HepG2 (cell line): ENCODE measurements around the gene LINGO3. TPM values are rescaled to one million over a fixed set of nuclear protein-coding genes. Genes with fewer than 3 reads are reported as not detected.

Experiments used
- ATAC-seq: fragments of 200-7000 bp; cut with Tn5 transposase; 3 replicates; pipeline ENCODE4 v1.9.1; 2020; ENCODE audit warnings: mild to moderate bottlenecking, moderate library complexity
- BruUV-seq: library from RNA; stranded (reverse); fragments of 400-500 nt; replicated peaks from 2 replicates; lab custom pipeline; 2021; lab: Mats Ljungman, UMichigan
- CTCF ChIA-PET: fragments of 300-600 bp; formaldehyde crosslinking; extraction: SDS; loops from one replicate; lab custom pipeline; 2021; ENCODE audit warnings: low total read pairs, inconsistent platforms, low intra/inter-chr PET ratio; lab: Yijun Ruan, JAX
- POLR2A ChIA-PET: fragments of 350-600 bp; sonication (Branson Sonifier 250); formaldehyde crosslinking; loops from one replicate; lab custom pipeline; 2020; ENCODE audit warnings: antibody characterized with exemption, inconsistent platforms; lab: Yijun Ruan, JAX
- DNase-seq: peaks from one replicate; pipeline ENCODE4 v3.0.0-alpha.2; 2015; ENCODE audit warnings: low spot score
- FAIRE-seq: peaks from 3 replicates; lab custom pipeline; 2011; peaks lifted over from hg19 to GRCh38; lab: Jason Lieb, UNC
- H2AFZ ChIP-seq: one replicate; pipeline ENCODE4 v1.6.1; 2011; ENCODE audit warnings: low read length, inconsistent platforms
- H3K27ac ChIP-seq: fragments of 300-600 bp; 3 replicates; pipeline ENCODE4 v1.8.0; 2011; ENCODE audit warnings: mixed run types, mild to moderate bottlenecking, mixed read lengths, low read length, inconsistent platforms; ENCODE audit not compliant: insufficient read depth; ENCODE audit errors: extremely low read length
- H3K27me3 ChIP-seq, 2 experiments: fragments of 200-600 bp in 1 of 2; 2 replicates in 1 of 2; 3 replicates in 1 of 2; pipeline versions ENCODE4 v1.6.0 to v1.8.0; 2011; ENCODE audit warnings: low read length in 2 of 2, mild to moderate bottlenecking in 2 of 2, moderate library complexity in 2 of 2, inconsistent platforms in 1 of 2; ENCODE audit not compliant: insufficient read depth in 2 of 2, control insufficient read depth in 1 of 2
- H3K36me3 ChIP-seq, 2 experiments: fragments of 200-600 bp in 1 of 2; replicated peaks in 1 of 2; 2 replicates in 1 of 2; 3 replicates in 1 of 2; pipeline versions ENCODE4 v1.5.1 to v1.8.0; 2011; ENCODE audit warnings: low read length in 2 of 2, inconsistent platforms in 1 of 2; ENCODE audit not compliant: insufficient read depth in 2 of 2, control insufficient read depth in 1 of 2
- H3K4me1 ChIP-seq: 2 replicates; pipeline ENCODE4 v1.5.1; 2012; ENCODE audit warnings: low read length, inconsistent platforms; ENCODE audit not compliant: insufficient read depth
- H3K4me2 ChIP-seq: 2 replicates; pipeline ENCODE4 v1.6.0; 2011; ENCODE audit warnings: low read depth, low read length, inconsistent platforms
- H3K4me3 ChIP-seq, 3 experiments: fragments of 200-600 bp in 1 of 3; sonication (generic), shearing (Covaris generic) in 1 of 3; replicated peaks in 1 of 3; 2 replicates each; pipeline ENCODE4 v1.5.1; 2011 to 2016; ENCODE audit warnings: low read length in 3 of 3, inconsistent platforms in 2 of 3, low read depth in 2 of 3, mild to moderate bottlenecking in 2 of 3, control low read depth in 1 of 3, mixed read lengths in 1 of 3; ENCODE audit not compliant: insufficient read depth in 1 of 3
- H3K79me2 ChIP-seq: one replicate; pipeline ENCODE4 v1.6.1; 2011; ENCODE audit warnings: low read length, inconsistent platforms; ENCODE audit not compliant: insufficient read depth
- H3K9ac ChIP-seq: 2 replicates; pipeline ENCODE4 v1.6.0; 2011; ENCODE audit warnings: mild to moderate bottlenecking, low read depth, low read length, inconsistent platforms; ENCODE audit not compliant: insufficient read depth
- H3K9me3 ChIP-seq: 2 replicates; pipeline ENCODE4 v1.5.1; 2012; ENCODE audit warnings: mild to moderate bottlenecking, low read length
- H4K20me1 ChIP-seq: 2 replicates; pipeline ENCODE4 v1.6.0; 2011; ENCODE audit warnings: inconsistent platforms, mild to moderate bottlenecking, low read length, moderate library complexity; ENCODE audit not compliant: insufficient read depth
- EED ChIP-seq: sonication (generic); formaldehyde crosslinking; IDR thresholded peaks from 2 replicates; pipeline ENCODE4 v1.5.0; 2020; ENCODE audit warnings: mild to moderate bottlenecking, missing genetic modification reagents
- FOXK1 ChIP-seq: sonication (generic); formaldehyde crosslinking; IDR thresholded peaks from 2 replicates; pipeline ENCODE4 v1.4.0; 2020; ENCODE audit warnings: low read depth, missing genetic modification reagents, borderline replicate concordance
- HNF4A ChIP-seq: sonication (generic); formaldehyde crosslinking; IDR thresholded peaks from 2 replicates; pipeline ENCODE4 v1.4.0; 2020; ENCODE audit warnings: missing genetic modification reagents
- KDM5A ChIP-seq: fragments of 200-600 bp; sonication (generic); IDR thresholded peaks from 2 replicates; pipeline ENCODE4 v1.7.0; 2018; ENCODE audit warnings: antibody characterized with exemption, mild to moderate bottlenecking, low read length, borderline replicate concordance
- NFE2L2 ChIP-seq: fragments of 150-350 bp; IDR thresholded peaks from 2 replicates; pipeline ENCODE4 v1.6.1; 2014; ENCODE audit warnings: low read length
- NKX3-1 ChIP-seq: sonication (generic); formaldehyde crosslinking; IDR thresholded peaks from 2 replicates; pipeline ENCODE4 v1.5.0; 2020; ENCODE audit warnings: missing genetic modification reagents
- PAWR ChIP-seq: sonication (generic); formaldehyde crosslinking; IDR thresholded peaks from 2 replicates; pipeline ENCODE4 v1.4.0; 2020; ENCODE audit warnings: missing genetic modification reagents, mild to moderate bottlenecking, borderline replicate concordance
- PHB2 ChIP-seq: fragments of 450-650 bp; IDR thresholded peaks from 2 replicates; pipeline ENCODE4 v1.6.1; 2018; ENCODE audit not compliant: partially characterized antibody
- PRMT3 ChIP-seq: sonication (generic); formaldehyde crosslinking; IDR thresholded peaks from 2 replicates; pipeline ENCODE4 v1.8.1; 2022; ENCODE audit warnings: low read depth, mild to moderate bottlenecking, moderate library complexity, missing genetic modification reagents, borderline replicate concordance
- SMYD3 ChIP-seq: sonication (generic); formaldehyde crosslinking; IDR thresholded peaks from 2 replicates; pipeline ENCODE4 v1.8.1; 2023; ENCODE audit warnings: mild to moderate bottlenecking, missing genetic modification reagents
- ZNF367 ChIP-seq: sonication (generic); formaldehyde crosslinking; IDR thresholded peaks from 2 replicates; pipeline ENCODE4 v1.4.0; 2020; ENCODE audit warnings: missing genetic modification reagents, borderline replicate concordance
- ZNF44 ChIP-seq: sonication (generic); formaldehyde crosslinking; IDR thresholded peaks from 2 replicates; pipeline ENCODE4 v1.5.1; 2020; ENCODE audit warnings: mild to moderate bottlenecking, missing genetic modification reagents
- ZNF672 ChIP-seq: sonication (generic); formaldehyde crosslinking; IDR thresholded peaks from 2 replicates; pipeline ENCODE4 v1.8.1; 2022; ENCODE audit warnings: missing genetic modification reagents
- ZNF773 ChIP-seq: sonication (generic); formaldehyde crosslinking; IDR thresholded peaks from 2 replicates; pipeline ENCODE4 v1.4.0; 2020; ENCODE audit warnings: missing genetic modification reagents, borderline replicate concordance
- WGBS: methylation state at CpG from one replicate; pipeline ENCODE4 v1.1.6; 2017; ENCODE audit warnings: low lambda C conversion rate; 5-methylcytosine and 5-hydroxymethylcytosine counted together
- in situ Hi-C: cut with HindIII; loops from 2 replicates; pipeline ENCODE4 v1.10.0; 2017; ENCODE audit warnings: low pct_unique_long_range_greater_than_20kb; ENCODE audit not compliant: extremely low pct_ligation_motif_present
- intact Hi-C: fragments of 100-400 bp; cut with micrococcal nuclease; formaldehyde crosslinking; loops from one replicate; pipeline ENCODE4 v1.10.0; 2022; ENCODE audit not compliant: unreplicated experiment
- polyA plus RNA-seq, 8 experiments: library from polyadenylated mRNA; depleted of rRNA in 3 of 8; stranded (reverse) in 7 of 8; unstranded in 1 of 8; fragments of >200 nt; fragmentation: Illumina TruSeq in 4 of 8; extraction: Trizol in 4 of 8; gene quantifications; 2 replicates each; pipeline versions ENCODE4 v1.2.1 to v1.2.3, GENCODE V29; 2011 to 2016; ENCODE audit warnings: low read depth in 4 of 8, missing spikeins in 1 of 8, mixed read lengths in 1 of 8; ENCODE audit not compliant: insufficient read depth in 1 of 8
- total RNA-seq, 5 experiments: library from RNA; depleted of rRNA; stranded (reverse); fragments of >200 nt; fragmentation: Illumina TruSeq; extraction: Trizol; gene quantifications; 2 replicates each; pipeline ENCODE4 v1.2.3, GENCODE V29; 2016; ENCODE audit warnings: low read depth in 1 of 5
- TF ChIP-seq, protein P1 (sequence below): sonication (generic); formaldehyde crosslinking; IDR thresholded peaks from 2 replicates; pipeline ENCODE4 v1.5.1; 2020; ENCODE audit warnings: missing genetic modification reagents, mild to moderate bottlenecking, borderline replicate concordance
- TF ChIP-seq, protein P2 (sequence below): sonication (generic); formaldehyde crosslinking; IDR thresholded peaks from 2 replicates; pipeline ENCODE4 v1.8.0; 2022; ENCODE audit warnings: mild to moderate bottlenecking, missing genetic modification reagents; ENCODE audit not compliant: insufficient replicate concordance
- TF ChIP-seq, protein P3 (sequence below): sonication (generic); formaldehyde crosslinking; IDR thresholded peaks from 2 replicates; pipeline ENCODE4 v1.4.0; 2020; ENCODE audit warnings: missing genetic modification reagents
- TF ChIP-seq, protein P4 (sequence below): sonication (generic); formaldehyde crosslinking; IDR thresholded peaks from 2 replicates; pipeline ENCODE4 v1.4.0; 2020; ENCODE audit warnings: missing genetic modification reagents

LINGO3 gene
- total and polyA plus RNA-seq, 2 of the 13 experiments (the other 11 are each of a cell fraction or from before 2014, with no cell fraction given): not detected

DNA sequence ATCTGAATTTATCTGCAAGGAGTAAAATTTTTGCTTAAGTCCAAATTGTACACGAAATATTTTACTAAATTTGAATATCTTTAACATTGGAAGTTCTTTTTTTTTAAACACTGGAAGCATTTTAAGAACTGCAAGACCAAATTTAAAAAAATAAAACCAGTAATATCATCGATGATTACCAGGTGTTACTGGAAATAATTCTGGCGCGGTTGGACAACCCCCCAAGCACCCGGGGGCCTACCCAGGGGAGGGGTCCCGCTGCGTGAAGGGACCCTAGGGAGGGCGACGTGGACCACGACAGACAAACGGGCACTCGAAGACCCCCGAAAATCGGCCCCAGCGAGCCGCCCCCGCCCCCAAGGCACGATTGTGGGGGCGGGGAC is 39.1 kb downstream of the LINGO3 start:
- Histone ChIP-seq H3K36me3 (peaks cover 3 to 17% of the 10 kb centered on the region in 2 experiments; a peak in 4 of 5 replicates), H3K9me3 (no peaks in the 10 kb centered on the region), H3K4me1 (peaks cover 66% of the 10 kb centered on the region), H3K27ac (peak overlapping the region; percentile 57), H3K79me2 (peaks cover 32% of the 10 kb centered on the region), H3K27me3 (no peaks in the 10 kb centered on the region; a peak in 1 of 5 replicates), H4K20me1 (peaks cover 42% of the 10 kb centered on the region), H3K4me2 (peak overlapping the region; percentile 99), H3K4me3 (peak overlapping the region; percentile 85 to 99 (median 96)), H3K9ac (peak overlapping the region; percentile 78), H2AFZ (no peak overlapping the region)
- POLR2A ChIA-PET: interaction anchor here (1.8 to 2.8 kb wide), 2 partner anchors 15 to 34 kb away, joined by 8 to 9 read pairs; no protein-coding TSS in a partner anchor
- DNase-seq (no peak), FAIRE-seq (no peak), ATAC-seq (no peak)
- in situ Hi-C loops: no loop called here
- CTCF ChIA-PET: no interaction called here
- BruUV-seq: no TSS peak
- intact Hi-C loops: no loop called here
- under 1% methylated on average over 10 of the region's 19 CpGs for WGBS
- TF ChIP-seq PRMT3 (CRISPR knock-in tag): no peak
- TF ChIP-seq, protein P1, sequence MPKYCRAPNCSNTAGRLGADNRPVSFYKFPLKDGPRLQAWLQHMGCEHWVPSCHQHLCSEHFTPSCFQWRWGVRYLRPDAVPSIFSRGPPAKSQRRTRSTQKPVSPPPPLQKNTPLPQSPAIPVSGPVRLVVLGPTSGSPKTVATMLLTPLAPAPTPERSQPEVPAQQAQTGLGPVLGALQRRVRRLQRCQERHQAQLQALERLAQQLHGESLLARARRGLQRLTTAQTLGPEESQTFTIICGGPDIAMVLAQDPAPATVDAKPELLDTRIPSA (CRISPR knock-in tag): no peak
- TF ChIP-seq, protein P2, sequence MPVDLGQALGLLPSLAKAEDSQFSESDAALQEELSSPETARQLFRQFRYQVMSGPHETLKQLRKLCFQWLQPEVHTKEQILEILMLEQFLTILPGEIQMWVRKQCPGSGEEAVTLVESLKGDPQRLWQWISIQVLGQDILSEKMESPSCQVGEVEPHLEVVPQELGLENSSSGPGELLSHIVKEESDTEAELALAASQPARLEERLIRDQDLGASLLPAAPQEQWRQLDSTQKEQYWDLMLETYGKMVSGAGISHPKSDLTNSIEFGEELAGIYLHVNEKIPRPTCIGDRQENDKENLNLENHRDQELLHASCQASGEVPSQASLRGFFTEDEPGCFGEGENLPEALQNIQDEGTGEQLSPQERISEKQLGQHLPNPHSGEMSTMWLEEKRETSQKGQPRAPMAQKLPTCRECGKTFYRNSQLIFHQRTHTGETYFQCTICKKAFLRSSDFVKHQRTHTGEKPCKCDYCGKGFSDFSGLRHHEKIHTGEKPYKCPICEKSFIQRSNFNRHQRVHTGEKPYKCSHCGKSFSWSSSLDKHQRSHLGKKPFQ (CRISPR knock-in tag): peak; percentile 45
- TF ChIP-seq, protein P3, sequence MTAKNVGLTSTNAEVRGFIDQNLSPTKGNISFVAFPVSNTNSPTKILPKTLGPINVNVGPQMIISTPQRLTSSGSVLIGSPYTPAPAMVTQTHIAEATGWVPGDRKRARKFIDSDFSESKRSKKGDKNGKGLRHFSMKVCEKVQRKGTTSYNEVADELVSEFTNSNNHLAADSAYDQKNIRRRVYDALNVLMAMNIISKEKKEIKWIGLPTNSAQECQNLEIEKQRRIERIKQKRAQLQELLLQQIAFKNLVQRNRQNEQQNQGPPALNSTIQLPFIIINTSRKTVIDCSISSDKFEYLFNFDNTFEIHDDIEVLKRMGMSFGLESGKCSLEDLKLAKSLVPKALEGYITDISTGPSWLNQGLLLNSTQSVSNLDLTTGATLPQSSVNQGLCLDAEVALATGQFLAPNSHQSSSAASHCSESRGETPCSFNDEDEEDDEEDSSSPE (CRISPR knock-in tag): no peak
- TF ChIP-seq ZNF773 (CRISPR knock-in tag): no peak
- no peak for TF ChIP-seq ZNF672 (CRISPR knock-in tag)
- no peak for TF ChIP-seq FOXK1
- TF ChIP-seq PAWR (CRISPR knock-in tag): no peak
- no peak for TF ChIP-seq HNF4A (CRISPR knock-in tag)
- TF ChIP-seq KDM5A: peak; percentile 78; the same call in 1 of the 2 replicates
- TF ChIP-seq, protein P4, sequence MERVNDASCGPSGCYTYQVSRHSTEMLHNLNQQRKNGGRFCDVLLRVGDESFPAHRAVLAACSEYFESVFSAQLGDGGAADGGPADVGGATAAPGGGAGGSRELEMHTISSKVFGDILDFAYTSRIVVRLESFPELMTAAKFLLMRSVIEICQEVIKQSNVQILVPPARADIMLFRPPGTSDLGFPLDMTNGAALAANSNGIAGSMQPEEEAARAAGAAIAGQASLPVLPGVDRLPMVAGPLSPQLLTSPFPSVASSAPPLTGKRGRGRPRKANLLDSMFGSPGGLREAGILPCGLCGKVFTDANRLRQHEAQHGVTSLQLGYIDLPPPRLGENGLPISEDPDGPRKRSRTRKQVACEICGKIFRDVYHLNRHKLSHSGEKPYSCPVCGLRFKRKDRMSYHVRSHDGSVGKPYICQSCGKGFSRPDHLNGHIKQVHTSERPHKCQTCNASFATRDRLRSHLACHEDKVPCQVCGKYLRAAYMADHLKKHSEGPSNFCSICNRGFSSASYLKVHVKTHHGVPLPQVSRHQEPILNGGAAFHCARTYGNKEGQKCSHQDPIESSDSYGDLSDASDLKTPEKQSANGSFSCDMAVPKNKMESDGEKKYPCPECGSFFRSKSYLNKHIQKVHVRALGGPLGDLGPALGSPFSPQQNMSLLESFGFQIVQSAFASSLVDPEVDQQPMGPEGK: peak; percentile 63
- no peak for TF ChIP-seq SMYD3 (CRISPR knock-in tag)
- TF ChIP-seq PHB2: no peak
- no peak for TF ChIP-seq ZNF44
- TF ChIP-seq EED (CRISPR knock-in tag): no peak
- no peak for TF ChIP-seq NFE2L2
- 0 out of 2 replicates have a peak, but pooled peaks have one; percentile 5 for TF ChIP-seq NKX3-1
- TF ChIP-seq ZNF367 (CRISPR knock-in tag): no peak
